Astrocyte (in vitro differentiated cells and primary cell): ENCODE measurements around the gene ST6GALNAC4. TPM values are rescaled to one million over a fixed set of nuclear protein-coding genes. Genes with fewer than 3 reads are reported as not detected.
A peak's percentile ranks its signal among the peaks of the same experiment; 100 is the strongest.

Source experiments
- DNase-seq: peaks from one replicate; pipeline ENCODE4 v3.0.0-alpha.2; 2010; ENCODE audit warnings: low read depth
- FAIRE-seq: peaks from 2 replicates; lab custom pipeline; 2011; peaks lifted over from hg19 to GRCh38; lab: Jason Lieb, UNC
- H2AFZ ChIP-seq: 2 replicates; pipeline ENCODE4 v1.6.0; 2012; ENCODE audit warnings: low read depth, low read length, inconsistent platforms
- H3K27ac ChIP-seq: 2 replicates; pipeline ENCODE4 v1.5.1; 2011; ENCODE audit warnings: low read depth, low read length, inconsistent platforms
- H3K27me3 ChIP-seq: 2 replicates; pipeline ENCODE4 v1.6.0; 2011; ENCODE audit warnings: low read length, inconsistent platforms; ENCODE audit not compliant: insufficient read depth
- H3K36me3 ChIP-seq: 2 replicates; pipeline ENCODE4 v1.5.1; 2011; ENCODE audit warnings: low read length, inconsistent platforms; ENCODE audit not compliant: insufficient read depth
- H3K4me1 ChIP-seq: 2 replicates; pipeline ENCODE4 v1.5.1; 2011; ENCODE audit warnings: low read length, inconsistent platforms; ENCODE audit not compliant: insufficient read depth
- H3K4me2 ChIP-seq: 2 replicates; pipeline ENCODE4 v1.6.0; 2012; ENCODE audit warnings: low read length, inconsistent platforms
- H3K4me3 ChIP-seq: 2 replicates; pipeline ENCODE4 v1.5.1; 2011; ENCODE audit warnings: low read depth, mild to moderate bottlenecking, low read length, inconsistent platforms; ENCODE audit not compliant: insufficient read depth
- H3K79me2 ChIP-seq: 2 replicates; pipeline ENCODE4 v1.6.0; 2012; ENCODE audit warnings: mild to moderate bottlenecking, low read length, inconsistent platforms; ENCODE audit not compliant: insufficient read depth
- H3K9ac ChIP-seq: 2 replicates; pipeline ENCODE4 v1.6.0; 2012; ENCODE audit warnings: mild to moderate bottlenecking, low read length, inconsistent platforms
- H3K9me3 ChIP-seq: 2 replicates; pipeline ENCODE4 v1.5.1; 2012; ENCODE audit warnings: low read depth, mild to moderate bottlenecking, low read length, inconsistent platforms; ENCODE audit not compliant: insufficient read depth
- H4K20me1 ChIP-seq: 2 replicates; pipeline ENCODE4 v1.6.0; 2012; ENCODE audit warnings: low read length, inconsistent platforms; ENCODE audit not compliant: insufficient read depth
- H3K27ac Mint-ChIP-seq: one replicate; pipeline ENCODE4 v1.8.0; 2021; ENCODE audit warnings: mild to moderate bottlenecking, mixed read lengths; ENCODE audit not compliant: unreplicated experiment
- H3K27me3 Mint-ChIP-seq: one replicate; pipeline ENCODE4 v1.8.0; 2021; ENCODE audit warnings: low read depth, mixed read lengths; ENCODE audit not compliant: unreplicated experiment
- H3K36me3 Mint-ChIP-seq: one replicate; pipeline ENCODE4 v1.8.0; 2021; ENCODE audit warnings: low read depth, mixed read lengths; ENCODE audit not compliant: unreplicated experiment
- H3K4me1 Mint-ChIP-seq: one replicate; pipeline ENCODE4 v1.8.0; 2021; ENCODE audit warnings: low read depth, mixed read lengths; ENCODE audit not compliant: unreplicated experiment
- H3K4me3 Mint-ChIP-seq: one replicate; pipeline ENCODE4 v1.8.0; 2021; ENCODE audit warnings: mild to moderate bottlenecking, moderate library complexity, mixed read lengths; ENCODE audit not compliant: unreplicated experiment
- H3K9me3 Mint-ChIP-seq: one replicate; pipeline ENCODE4 v1.8.0; 2021; ENCODE audit warnings: mild to moderate bottlenecking, mixed read lengths; ENCODE audit not compliant: unreplicated experiment
- CTCF ChIP-seq: IDR thresholded peaks from 2 replicates; pipeline ENCODE4 v1.5.1; 2011; ENCODE audit warnings: low read depth, mild to moderate bottlenecking, inconsistent platforms, low read length, moderate library complexity; ENCODE audit not compliant: insufficient read depth
- EZH2 ChIP-seq: IDR thresholded peaks from 2 replicates; pipeline ENCODE4 v1.6.1; 2012; ENCODE audit warnings: mild to moderate bottlenecking, low read length, inconsistent platforms; ENCODE audit not compliant: insufficient read depth
- total RNA-seq: library from RNA; stranded (reverse); gene quantifications from 2 replicates; pipeline ENCODE4 v1.2.1, GENCODE V29; 2021

Gene ST6GALNAC4
- total RNA-seq, 1 donor from 2014 or later = 14.5 TPM

GRCh38 chr9:127918183-127919107 is 1.6 kb upstream of the ST6GALNAC4 start:
- FAIRE-seq (no peak), DNase-seq (no peak)

GRCh38 chr9:127917603-127918002 is 762 bp upstream of the ST6GALNAC4 start:
- H4K20me1 ChIP-seq = no peaks in the 10 kb centered on the region
- DNase-seq = no peak
- peaks cover 1% of the 10 kb centered on the region for H3K36me3 Mint-ChIP-seq
- H3K27ac Mint-ChIP-seq = no peak overlapping the region
- H3K4me3 Mint-ChIP-seq = peak overlapping the region; percentile 73
- peaks cover 41% of the 10 kb centered on the region for H3K4me1 ChIP-seq
- no peak for TF ChIP-seq EZH2
- no peak for TF ChIP-seq CTCF
- no peak overlapping the region for H2AFZ ChIP-seq
- no peaks in the 10 kb centered on the region for H3K9me3 ChIP-seq
- H3K4me2 ChIP-seq = no peak overlapping the region
- H3K9ac ChIP-seq = no peak overlapping the region
- no peaks in the 10 kb centered on the region for H3K27me3 ChIP-seq
- no peaks in the 10 kb centered on the region for H3K27me3 Mint-ChIP-seq
- H3K4me3 ChIP-seq = no peak overlapping the region
- H3K27ac ChIP-seq = no peak overlapping the region
- H3K36me3 ChIP-seq = no peaks in the 10 kb centered on the region
- peaks cover 8% of the 10 kb centered on the region for H3K79me2 ChIP-seq
- H3K4me1 Mint-ChIP-seq = peaks cover 15% of the 10 kb centered on the region
- FAIRE-seq = no peak
- no peaks in the 10 kb centered on the region for H3K9me3 Mint-ChIP-seq

More at GRCh38 chr9:127918183-127919107, 1.6 kb upstream of the ST6GALNAC4 start:
- Mint-ChIP-seq H3K4me3 (peak overlapping the region; percentile 5), H3K9me3 (no peaks in the 10 kb centered on the region), H3K27me3 (no peaks in the 10 kb centered on the region), H3K36me3 (peaks cover 1% of the 10 kb centered on the region), H3K27ac (peak overlapping the region; percentile 81), H3K4me1 (peaks cover 15% of the 10 kb centered on the region)
- peaks cover 8% of the 10 kb centered on the region for H3K79me2 ChIP-seq
- H3K4me2 ChIP-seq = peak overlapping the region; percentile 51
- H3K9me3 ChIP-seq = no peaks in the 10 kb centered on the region
- no peaks in the 10 kb centered on the region for H4K20me1 ChIP-seq
- H3K36me3 ChIP-seq = no peaks in the 10 kb centered on the region
- peak overlapping the region; percentile 70 for H3K27ac ChIP-seq
- H3K4me1 ChIP-seq = peaks cover 42% of the 10 kb centered on the region
- H3K4me3 ChIP-seq = no peak overlapping the region
- H3K9ac ChIP-seq = peak overlapping the region; percentile 37
- H2AFZ ChIP-seq = no peak overlapping the region
- H3K27me3 ChIP-seq = no peaks in the 10 kb centered on the region
- no peak for TF ChIP-seq CTCF
- TF ChIP-seq EZH2 = no peak
